A673 (cell line): Measurements from ENCODE around the gene KDM5A.

Source experiments
- CTCF ChIP-seq: fragments of 300-800, 200-600 bp; sonication (generic); conservative IDR thresholded peaks from 2 replicates; pipeline ENCODE4 v1.5.1; 2017; ENCODE audit warnings: low read depth, mild to moderate bottlenecking, antibody characterized with exemption, low read length, moderate library complexity, mixed read lengths
- EZH2 ChIP-seq: fragments of 200-600 bp; sonication (generic); IDR thresholded peaks from 2 replicates; pipeline ENCODE4 v1.6.1; 2017; ENCODE audit warnings: borderline replicate concordance, low read depth, mild to moderate bottlenecking, mixed read lengths, antibody characterized with exemption, low read length; ENCODE audit not compliant: poor library complexity, severe bottlenecking

- TF ChIP-seq EZH2: no peak
- TF ChIP-seq CTCF: no peak
These were observed 156.1 kb downstream of the KDM5A start for GRCh38 chr12:232731-233614.
